ENCODE measurements around the gene SBK2. TPM values are rescaled to one million over a fixed set of nuclear protein-coding genes. Genes with fewer than 3 reads are reported as not detected.
A peak's percentile ranks its signal among the peaks of the same experiment; 100 is the strongest.

The SBK2 gene
- total RNA-seq, 1 experiment from 2014 or later = 5.2 TPM

- peak within 1 kb of the TSS; percentile 9; the same call in 1 of the 2 replicates for H3K27ac Mint-ChIP-seq
- no peak for ATAC-seq
These were observed 48.8 kb downstream of the SBK2 start, which contains the start of gene SSC5D for GRCh38 chr19:55487924-55488687. Gene SSC5D, plus strand, starts transcription at chr19:55488436. Its CDS starts 154 bp downstream, at chr19:55488590.

GRCh38 chr19:55486971-55487923 lies 49.7 kb downstream of the SBK2 start:
- ChIA-PET POLR2A (interaction anchor here (0.6 to 1.3 kb wide), 5 partner anchors 11 to 580 kb away, joined by 4 to 5 read pairs (median 4); partner anchors contain the start of gene ZNF628), CTCF (interaction anchor here (0.9 to 13.5 kb wide), 7 partner anchors 17 to 341 kb away, joined by 3 to 96 read pairs (median 4); partner anchors contain the start of gene ISOC2)
- peaks cover 3% of the 10 kb centered on the region for H3K27me3 Mint-ChIP-seq (ENCODE audit: low read depth)
- H3K36me3 Mint-ChIP-seq = no peaks in the 10 kb centered on the region
- H3K4me1 Mint-ChIP-seq = peaks cover 19% of the 10 kb centered on the region
- H3K27ac Mint-ChIP-seq = peak overlapping the region; percentile 9; the same call in 1 of the 2 replicates
- DNase-seq (ENCODE audit: low spot score) = no peak
- ATAC-seq = peak; percentile 12
- no peaks in the 10 kb centered on the region for H3K9me3 Mint-ChIP-seq
- peak overlapping the region; percentile 53 for H3K4me3 Mint-ChIP-seq
- TF ChIP-seq ARID4B (CRISPR knock-in tag; IDR thresholded peaks at IDR 0.05; ENCODE audit: borderline replicate concordance) (no peak), TEAD4 (CRISPR knock-in tag; IDR thresholded peaks at IDR 0.05) (no peak), CDX4 (CRISPR knock-in tag; IDR thresholded peaks at IDR 0.05; ENCODE audit: borderline replicate concordance) (no peak), FOXK1 (CRISPR knock-in tag; IDR thresholded peaks at IDR 0.05) (no peak), CTCF (IDR thresholded peaks at IDR 0.05) (no peak), ZNF416 (CRISPR knock-in tag; IDR thresholded peaks at IDR 0.05) (no peak), PREB (CRISPR knock-in tag; IDR thresholded peaks at IDR 0.05; ENCODE audit: borderline replicate concordance) (no peak), ZNF138 (CRISPR knock-in tag; conservative IDR thresholded peaks at IDR 0.05) (no peak), IRF2 (CRISPR knock-in tag; IDR thresholded peaks at IDR 0.05; ENCODE audit: borderline replicate concordance, low read depth) (no peak), SMAD4 (CRISPR knock-in tag; IDR thresholded peaks at IDR 0.05) (no peak), NR3C1 (CRISPR knock-in tag; conservative IDR thresholded peaks at IDR 0.05; ENCODE audit: low read depth) (no peak), ZNF219 (CRISPR knock-in tag; IDR thresholded peaks at IDR 0.05; ENCODE audit: borderline replicate concordance) (no peak), CBFB (CRISPR knock-in tag; IDR thresholded peaks at IDR 0.05; ENCODE audit: low read depth) (no peak), RELA (CRISPR knock-in tag; IDR thresholded peaks at IDR 0.05; ENCODE audit: borderline replicate concordance) (no peak)

More at GRCh38 chr19:55487924-55488687, 48.8 kb downstream of the SBK2 start, which contains the start of gene SSC5D:
- Mint-ChIP-seq H3K4me1 (peaks cover 19% of the 10 kb centered on the region), H3K36me3 (no peaks in the 10 kb centered on the region), H3K27me3 (ENCODE audit: low read depth) (peaks cover 3% of the 10 kb centered on the region), H3K4me3 (peak within 1 kb of the TSS; percentile 61), H3K9me3 (no peaks in the 10 kb centered on the region)
- TF ChIP-seq SP1 (CRISPR knock-in tag; conservative IDR thresholded peaks at IDR 0.05) (no peak), CTCF (IDR thresholded peaks at IDR 0.05) (no peak), PRRX2 (CRISPR knock-in tag; IDR thresholded peaks at IDR 0.05) (no peak), ATF3 (CRISPR knock-in tag; conservative IDR thresholded peaks at IDR 0.05) (no peak), GTF2I (CRISPR knock-in tag; conservative IDR thresholded peaks at IDR 0.05) (0 out of 2 replicates have a peak, but pooled peaks have one; percentile 42), ETV6 (CRISPR knock-in tag; IDR thresholded peaks at IDR 0.05) (no peak)
- CTCF ChIA-PET = interaction anchor here (0.5 to 13.5 kb wide), 5 partner anchors 12 to 165 kb away, joined by 3 to 96 read pairs (median 5); partner anchors contain the start of gene ZNF628
- POLR2A ChIA-PET = interaction anchor here (1.1 to 1.4 kb wide), 3 partner anchors 12 to 116 kb away, joined by 3 to 4 read pairs (median 4); partner anchors contain the start of genes ISOC2 and ZNF628
- DNase-seq (ENCODE audit: low spot score) = no peak
